ENCODE measurements around the gene SAP25. TPM values are rescaled to one million over a fixed set of nuclear protein-coding genes. Genes with fewer than 3 reads are reported as not detected.

SAP25 gene
- total and polyA plus RNA-seq, 2 of the 4 experiments (the other 2 are of a cell fraction), result 1.8 TPM; not detected in 1

DNA sequence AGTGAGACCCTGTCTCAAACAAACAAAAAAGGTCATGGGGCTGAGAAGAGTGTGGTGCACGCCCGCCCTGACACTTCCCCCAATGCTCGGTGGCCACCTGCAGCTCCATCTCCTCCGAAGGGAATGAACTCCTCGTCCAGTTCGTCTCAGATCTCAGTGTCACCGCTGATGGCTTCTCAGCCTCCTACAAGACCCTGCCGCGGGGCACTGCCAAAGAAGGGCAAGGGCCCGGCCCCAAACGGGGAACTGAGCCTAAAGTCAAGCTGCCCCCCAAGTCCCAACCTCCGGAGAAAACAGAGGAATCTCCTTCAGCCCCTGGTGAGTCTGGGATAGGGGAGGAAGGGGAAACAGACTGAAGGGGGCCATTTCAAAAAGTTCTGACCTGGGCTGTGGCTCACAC lies 32.6 kb upstream of the SAP25 start:
- no peak overlapping the region for H3K18ac ChIP-seq (ENCODE audit: low read depth, low read length)
- no peaks in the 10 kb centered on the region for H3K9me3 ChIP-seq (ENCODE audit: control insufficient read depth, insufficient read depth, low read length)
- H3K14ac ChIP-seq (replicated peaks; ENCODE audit: low read depth, low read length), result no peak overlapping the region
- intact Hi-C loops (cut with micrococcal nuclease) (no loop called here), in situ Hi-C loops (cut with MboI; ENCODE audit: low sequenced_read_pairs) (no loop called here), dilution Hi-C loops (cut with HindIII; ENCODE audit: low sequenced_read_pairs, unreplicated experiment) (no loop called here)
- no peak overlapping the region for H2BK120ac ChIP-seq (ENCODE audit: low read depth, low read length)
- H4K20me1 ChIP-seq (ENCODE audit: insufficient read depth, low read length), result no peaks in the 10 kb centered on the region
- H3K36me3 ChIP-seq (ENCODE audit: control insufficient read depth, insufficient read depth, low read length), result peaks cover 30% of the 10 kb centered on the region
- no peak overlapping the region for H2AFZ ChIP-seq (replicated peaks; ENCODE audit: low read length, poor library complexity)
- ChIA-PET CTCF (no interaction called here), POLR2A (ENCODE audit: unreplicated experiment) (no interaction called here)
- no peak overlapping the region for H3K56ac ChIP-seq (ENCODE audit: extremely low read depth, insufficient read depth, low read length)
- H3K27me3 ChIP-seq (ENCODE audit: control insufficient read depth, insufficient read depth, low read length), result no peaks in the 10 kb centered on the region
- H2BK5ac ChIP-seq (ENCODE audit: low read depth, low read length, poor library complexity, severe bottlenecking), result no peak overlapping the region
- WGBS, 2 experiments (ENCODE audit: extremely low coverage in 2 of 2, insufficient read length in 1 of 2), result 91% methylated on average over 9 of the region's 12 CpGs; no CpG with 5 or more reads in 1 of the 2 experiments
- H3K4me2 ChIP-seq (ENCODE audit: low read depth, low read length), result no peak overlapping the region
- peaks cover 0 to 51% of the 10 kb centered on the region in 2 experiments; a peak in 2 of 4 replicates for H3K79me1 ChIP-seq (ENCODE audit: low read depth in 1 of 2, low read length in 2 of 2)
- H4K91ac ChIP-seq (ENCODE audit: insufficient read depth, low read depth, low read length), result no peak overlapping the region
- no TSS peak for BruUV-seq (replicated peaks)
- no peak overlapping the region for H3K4ac ChIP-seq (ENCODE audit: low read depth, low read length)
- DNase-seq, result no peak
- H2AK9ac ChIP-seq (replicated peaks; ENCODE audit: low read depth, low read length, poor library complexity), result no peak overlapping the region
- no peak for ATAC-seq (ENCODE audit: low read depth)
- H3K4me3 ChIP-seq (ENCODE audit: insufficient read depth, low read depth, low read length), result no peak overlapping the region
- no peak overlapping the region for H3K27ac ChIP-seq (ENCODE audit: insufficient read depth, low read length)
- no peak overlapping the region for H3K23ac ChIP-seq (ENCODE audit: low read depth, low read length)
- no peak overlapping the region for H2BK15ac ChIP-seq (ENCODE audit: low read depth, low read length)
- no peak for TF ChIP-seq BHLHE40 (IDR thresholded peaks at IDR 0.05; ENCODE audit: low read depth, low read length)
- TF ChIP-seq, protein P1, sequence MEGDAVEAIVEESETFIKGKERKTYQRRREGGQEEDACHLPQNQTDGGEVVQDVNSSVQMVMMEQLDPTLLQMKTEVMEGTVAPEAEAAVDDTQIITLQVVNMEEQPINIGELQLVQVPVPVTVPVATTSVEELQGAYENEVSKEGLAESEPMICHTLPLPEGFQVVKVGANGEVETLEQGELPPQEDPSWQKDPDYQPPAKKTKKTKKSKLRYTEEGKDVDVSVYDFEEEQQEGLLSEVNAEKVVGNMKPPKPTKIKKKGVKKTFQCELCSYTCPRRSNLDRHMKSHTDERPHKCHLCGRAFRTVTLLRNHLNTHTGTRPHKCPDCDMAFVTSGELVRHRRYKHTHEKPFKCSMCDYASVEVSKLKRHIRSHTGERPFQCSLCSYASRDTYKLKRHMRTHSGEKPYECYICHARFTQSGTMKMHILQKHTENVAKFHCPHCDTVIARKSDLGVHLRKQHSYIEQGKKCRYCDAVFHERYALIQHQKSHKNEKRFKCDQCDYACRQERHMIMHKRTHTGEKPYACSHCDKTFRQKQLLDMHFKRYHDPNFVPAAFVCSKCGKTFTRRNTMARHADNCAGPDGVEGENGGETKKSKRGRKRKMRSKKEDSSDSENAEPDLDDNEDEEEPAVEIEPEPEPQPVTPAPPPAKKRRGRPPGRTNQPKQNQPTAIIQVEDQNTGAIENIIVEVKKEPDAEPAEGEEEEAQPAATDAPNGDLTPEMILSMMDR (conservative IDR thresholded peaks at IDR 0.05; ENCODE audit: low read depth, low read length), result no peak
- no peak for TF ChIP-seq MXI1 (IDR thresholded peaks at IDR 0.05; ENCODE audit: borderline replicate concordance, low read depth, low read length)
- TF ChIP-seq RAD21 (IDR thresholded peaks at IDR 0.05; ENCODE audit: low read length), result no peak
- no peak for TF ChIP-seq RFX5 (IDR thresholded peaks at IDR 0.05; ENCODE audit: low read depth, low read length)
- TF ChIP-seq NFE2L2 (IDR thresholded peaks at IDR 0.05; ENCODE audit: low read depth, low read length), result no peak
- no peak for TF ChIP-seq MAFK (IDR thresholded peaks at IDR 0.05; ENCODE audit: low read depth, low read length)
- TF ChIP-seq CHD1 (IDR thresholded peaks at IDR 0.05; ENCODE audit: low read depth, low read length), result no peak
- TF ChIP-seq, protein P2, sequence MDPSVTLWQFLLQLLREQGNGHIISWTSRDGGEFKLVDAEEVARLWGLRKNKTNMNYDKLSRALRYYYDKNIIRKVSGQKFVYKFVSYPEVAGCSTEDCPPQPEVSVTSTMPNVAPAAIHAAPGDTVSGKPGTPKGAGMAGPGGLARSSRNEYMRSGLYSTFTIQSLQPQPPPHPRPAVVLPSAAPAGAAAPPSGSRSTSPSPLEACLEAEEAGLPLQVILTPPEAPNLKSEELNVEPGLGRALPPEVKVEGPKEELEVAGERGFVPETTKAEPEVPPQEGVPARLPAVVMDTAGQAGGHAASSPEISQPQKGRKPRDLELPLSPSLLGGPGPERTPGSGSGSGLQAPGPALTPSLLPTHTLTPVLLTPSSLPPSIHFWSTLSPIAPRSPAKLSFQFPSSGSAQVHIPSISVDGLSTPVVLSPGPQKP (IDR thresholded peaks at IDR 0.05; ENCODE audit: borderline replicate concordance, low read depth, low read length), result no peak
- no peak for TF ChIP-seq CEBPB (IDR thresholded peaks at IDR 0.05; ENCODE audit: low read depth, low read length)
- TF ChIP-seq MAZ (IDR thresholded peaks at IDR 0.05; ENCODE audit: borderline replicate concordance, low read depth, low read length), result no peak
- TF ChIP-seq RCOR1 (IDR thresholded peaks at IDR 0.05; ENCODE audit: insufficient replicate concordance, low read length), result no peak
- TF ChIP-seq FOS (IDR thresholded peaks at IDR 0.05; ENCODE audit: low read depth, low read length), result no peak
- no peak for TF ChIP-seq SMC3 (IDR thresholded peaks at IDR 0.05; ENCODE audit: low read depth, low read length)
- TF ChIP-seq POLR2A (IDR thresholded peaks at IDR 0.05; ENCODE audit: low read depth, low read length), result no peak
- H2BK20ac ChIP-seq (ENCODE audit: low read depth, low read length), result no peak overlapping the region
- H2AK5ac ChIP-seq (ENCODE audit: low read depth, low read length), result no peak overlapping the region; the same call in 1 of the 2 replicates
- peaks cover 9% of the 10 kb centered on the region for H3K4me1 ChIP-seq (ENCODE audit: control insufficient read depth, insufficient read depth, low read length)
- H4K8ac ChIP-seq (ENCODE audit: low read depth in 2 of 2, low read length in 2 of 2), result no peak overlapping the region
- H3K9me1 ChIP-seq (ENCODE audit: insufficient read depth, low read length), result peaks cover 3% of the 10 kb centered on the region; the same call in 1 of the 2 replicates
- H4K5ac ChIP-seq (ENCODE audit: low read depth, low read length), result no peak overlapping the region
- H3K9ac ChIP-seq (ENCODE audit: low read depth, low read length), result no peak overlapping the region
